IMR-90 (cell line): ENCODE data around the gene CCDC12. TPM values are rescaled to one million over a fixed set of nuclear protein-coding genes. Genes with fewer than 3 reads are reported as not detected.

Experiments used
- CHD1 ChIP-seq: IDR thresholded peaks from 2 replicates; pipeline ENCODE4 v1.6.1; 2012; ENCODE audit warnings: low read depth, low read length, improper control_type of control experiment
- CTCF ChIP-seq: conservative IDR thresholded peaks from 2 replicates; pipeline ENCODE4 v1.5.1; 2012; ENCODE audit warnings: mild to moderate bottlenecking, low read depth, low read length, improper control_type of control experiment
- MAFK ChIP-seq: IDR thresholded peaks from 2 replicates; pipeline ENCODE4 v1.6.1; 2012; ENCODE audit warnings: low read depth, low read length, improper control_type of control experiment
- MAZ ChIP-seq: IDR thresholded peaks from 2 replicates; pipeline ENCODE4 v1.6.1; 2012; ENCODE audit warnings: low read depth, mild to moderate bottlenecking, low read length, improper control_type of control experiment, moderate library complexity, borderline replicate concordance
- RCOR1 ChIP-seq: IDR thresholded peaks from 2 replicates; pipeline ENCODE4 v1.6.1; 2012; ENCODE audit warnings: mild to moderate bottlenecking, low read length, improper control_type of control experiment; ENCODE audit not compliant: insufficient replicate concordance
- polyA plus RNA-seq, 3 experiments: library from polyadenylated mRNA; depleted of rRNA; stranded (reverse); fragments of >200 nt; gene quantifications; 2 replicates each; pipeline ENCODE4 v1.2.3, GENCODE V29; 2012; ENCODE audit warnings: low replicate concordance in 1 of 3
- total RNA-seq: library from RNA; depleted of rRNA; stranded (reverse); fragments of >200 nt; gene quantifications from 2 replicates; pipeline ENCODE4 v1.2.3, GENCODE V29; 2012

Gene CCDC12
- total and polyA plus RNA-seq, 2 of the 4 experiments (the other 2 are of a cell fraction) = 15.2 to 35.1 TPM

DNA sequence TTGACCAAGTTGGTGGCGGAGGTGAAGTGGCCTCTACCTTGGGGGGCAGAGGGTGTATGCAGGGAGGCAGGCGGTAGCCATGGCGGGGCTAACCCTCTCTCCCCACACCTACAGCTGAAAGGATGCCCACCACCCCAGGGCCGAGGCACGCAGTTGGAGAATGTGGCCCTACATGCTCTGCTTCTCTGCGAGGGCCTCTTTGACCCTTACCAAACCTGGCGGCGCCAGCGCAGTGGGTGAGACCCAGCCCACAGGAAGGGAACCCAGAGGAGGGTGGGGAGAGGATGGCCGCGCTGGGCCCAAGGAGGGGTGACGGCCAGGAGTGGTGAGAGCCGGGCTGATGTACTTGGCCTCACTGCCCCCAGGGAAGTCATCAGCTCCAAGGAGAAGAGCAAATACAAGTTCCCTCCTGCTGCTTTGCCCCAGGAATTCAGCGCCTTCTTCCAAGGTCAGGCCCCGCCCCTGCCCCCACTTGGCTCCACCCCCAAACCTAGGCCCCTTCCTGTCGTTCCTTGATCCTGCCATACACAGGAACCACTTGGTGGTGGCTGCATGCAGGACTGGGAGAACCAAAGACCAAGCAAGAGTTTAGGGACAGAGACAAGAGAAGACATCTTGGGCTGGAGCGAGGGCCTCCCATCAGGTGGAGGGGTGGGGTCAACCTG lies 12.7 kb upstream of the CCDC12 start (continued):
- TF ChIP-seq CTCF (no peak), MAFK (no peak), RCOR1 (no peak), CHD1 (no peak), MAZ (no peak)
